HL-60 (cell line): ENCODE measurements around the gene IMMP2L.

Experiments
- GABPA ChIP-seq: IDR thresholded peaks from 2 replicates; pipeline ENCODE4 v1.6.1; 2012; ENCODE audit warnings: low read depth
- TF ChIP-seq, protein P1 (sequence below): IDR thresholded peaks from one replicate; pipeline ENCODE4 v1.5.1; 2011; ENCODE audit warnings: low read length, control low read depth, inconsistent platforms; ENCODE audit not compliant: insufficient read depth

DNA sequence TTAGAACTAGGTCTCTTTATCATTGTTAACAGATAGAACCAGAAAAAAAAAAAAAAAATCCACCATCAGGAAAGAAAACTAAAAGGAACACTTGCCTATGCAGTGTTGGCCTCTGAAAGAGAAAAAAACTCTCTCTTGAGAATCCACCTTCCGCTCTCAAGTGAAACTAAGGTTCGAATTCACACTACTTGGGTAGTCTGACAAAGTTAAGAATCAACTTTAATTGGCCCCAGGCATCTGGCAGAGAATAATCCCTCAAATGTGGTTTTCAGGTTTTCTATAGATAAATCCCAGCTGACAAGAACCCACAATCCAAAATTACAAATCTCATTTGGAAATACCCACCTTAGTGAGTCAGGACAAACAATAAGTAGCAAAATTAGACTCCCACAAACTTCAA lies 671.1 kb downstream of the IMMP2L start:
- TF ChIP-seq, protein P1, sequence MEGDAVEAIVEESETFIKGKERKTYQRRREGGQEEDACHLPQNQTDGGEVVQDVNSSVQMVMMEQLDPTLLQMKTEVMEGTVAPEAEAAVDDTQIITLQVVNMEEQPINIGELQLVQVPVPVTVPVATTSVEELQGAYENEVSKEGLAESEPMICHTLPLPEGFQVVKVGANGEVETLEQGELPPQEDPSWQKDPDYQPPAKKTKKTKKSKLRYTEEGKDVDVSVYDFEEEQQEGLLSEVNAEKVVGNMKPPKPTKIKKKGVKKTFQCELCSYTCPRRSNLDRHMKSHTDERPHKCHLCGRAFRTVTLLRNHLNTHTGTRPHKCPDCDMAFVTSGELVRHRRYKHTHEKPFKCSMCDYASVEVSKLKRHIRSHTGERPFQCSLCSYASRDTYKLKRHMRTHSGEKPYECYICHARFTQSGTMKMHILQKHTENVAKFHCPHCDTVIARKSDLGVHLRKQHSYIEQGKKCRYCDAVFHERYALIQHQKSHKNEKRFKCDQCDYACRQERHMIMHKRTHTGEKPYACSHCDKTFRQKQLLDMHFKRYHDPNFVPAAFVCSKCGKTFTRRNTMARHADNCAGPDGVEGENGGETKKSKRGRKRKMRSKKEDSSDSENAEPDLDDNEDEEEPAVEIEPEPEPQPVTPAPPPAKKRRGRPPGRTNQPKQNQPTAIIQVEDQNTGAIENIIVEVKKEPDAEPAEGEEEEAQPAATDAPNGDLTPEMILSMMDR, result no peak
- TF ChIP-seq GABPA, result no peak
